Thoracic aorta (tissue), 2 donors: ENCODE data around the gene CLEC10A. TPM values are rescaled to one million over a fixed set of nuclear protein-coding genes. Genes with fewer than 3 reads are reported as not detected.

Experiments used
- ATAC-seq: fragments of 150-250 bp; one replicate; pipeline ENCODE4 v1.8.0; 2017; ENCODE audit warnings: low read depth; ENCODE audit not compliant: insufficient number of reproducible peaks, low FRiP score
- DNase-seq: peaks from one replicate; pipeline ENCODE4 v3.0.0-alpha.2; 2020; ENCODE audit warnings: low spot score
- H3K27ac ChIP-seq, 2 donors: fragments of 200-600 bp; sonication (generic); 1 replicate in 1 of 2; 2 replicates in 1 of 2; pipeline ENCODE4 v1.5.1; 2016; ENCODE audit warnings: mild to moderate bottlenecking in 2 of 2, moderate library complexity in 2 of 2
- H3K27me3 ChIP-seq: fragments of 200-600 bp; sonication (generic); replicated peaks from 2 replicates; pipeline ENCODE4 v1.6.0; 2016; ENCODE audit warnings: mild to moderate bottlenecking; ENCODE audit not compliant: insufficient read depth
- H3K36me3 ChIP-seq: fragments of 200-600 bp; sonication (generic); one replicate; pipeline ENCODE4 v1.5.1; 2016
- H3K4me1 ChIP-seq, 2 donors: fragments of 200-600 bp; sonication (generic); 1 replicate in 1 of 2; 2 replicates in 1 of 2; pipeline versions ENCODE4 v1.5.1 to v1.6.0; 2016; ENCODE audit warnings: low read depth in 2 of 2, mild to moderate bottlenecking in 1 of 2; ENCODE audit not compliant: control insufficient read depth in 1 of 2
- H3K4me3 ChIP-seq: fragments of 200-600 bp; sonication (generic); 2 replicates; pipeline ENCODE4 v1.5.1; 2016; ENCODE audit warnings: mild to moderate bottlenecking
- H3K9me3 ChIP-seq: fragments of 200-600 bp; sonication (generic); 2 replicates; pipeline ENCODE4 v1.5.1; 2016
- total RNA-seq, 2 donors: library from RNA; depleted of rRNA; stranded (reverse); fragments of >200 nt; gene quantifications; one replicate each; pipeline versions ENCODE4 v1.1.0 to v1.2.3, GENCODE V29; 2016
- TF ChIP-seq, protein P1 (sequence below): fragments of 200-600 bp; sonication (generic); IDR thresholded peaks from one replicate; pipeline ENCODE4 v1.5.1; 2019; ENCODE audit warnings: antibody characterized with exemption

Gene CLEC10A
- total RNA-seq, 2 donors from 2014 or later: 3.2 to 5.8 TPM

GRCh38 chr17:7043497-7044198 lies 36.4 kb downstream of the CLEC10A start, which contains the start of gene SLC16A11:
SLC16A11 (minus strand) TSS chr17:7044092; CDS start chr17:7043513, 579 bp downstream.
- Histone ChIP-seq H3K27ac (peak within 1 kb of the TSS in 1 of 2 donors; percentile 23), H3K36me3 (no peaks in the 10 kb centered on the region), H3K4me1 (peaks cover 15 to 38% of the 10 kb centered on the region in 2 donors), H3K4me3 (peak within 1 kb of the TSS; percentile 64), H3K27me3 (peaks cover 15% of the 10 kb centered on the region), H3K9me3 (no peaks in the 10 kb centered on the region)
- TF ChIP-seq, protein P1, sequence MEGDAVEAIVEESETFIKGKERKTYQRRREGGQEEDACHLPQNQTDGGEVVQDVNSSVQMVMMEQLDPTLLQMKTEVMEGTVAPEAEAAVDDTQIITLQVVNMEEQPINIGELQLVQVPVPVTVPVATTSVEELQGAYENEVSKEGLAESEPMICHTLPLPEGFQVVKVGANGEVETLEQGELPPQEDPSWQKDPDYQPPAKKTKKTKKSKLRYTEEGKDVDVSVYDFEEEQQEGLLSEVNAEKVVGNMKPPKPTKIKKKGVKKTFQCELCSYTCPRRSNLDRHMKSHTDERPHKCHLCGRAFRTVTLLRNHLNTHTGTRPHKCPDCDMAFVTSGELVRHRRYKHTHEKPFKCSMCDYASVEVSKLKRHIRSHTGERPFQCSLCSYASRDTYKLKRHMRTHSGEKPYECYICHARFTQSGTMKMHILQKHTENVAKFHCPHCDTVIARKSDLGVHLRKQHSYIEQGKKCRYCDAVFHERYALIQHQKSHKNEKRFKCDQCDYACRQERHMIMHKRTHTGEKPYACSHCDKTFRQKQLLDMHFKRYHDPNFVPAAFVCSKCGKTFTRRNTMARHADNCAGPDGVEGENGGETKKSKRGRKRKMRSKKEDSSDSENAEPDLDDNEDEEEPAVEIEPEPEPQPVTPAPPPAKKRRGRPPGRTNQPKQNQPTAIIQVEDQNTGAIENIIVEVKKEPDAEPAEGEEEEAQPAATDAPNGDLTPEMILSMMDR: no peak
- DNase-seq (no peak), ATAC-seq (no peak)

GRCh38 chr17:7043182-7043496 lies 36.9 kb downstream of the CLEC10A start:
- Histone ChIP-seq H3K4me3 (peak overlapping the region; percentile 64), H3K27ac (peak overlapping the region in 1 of 2 donors; percentile 23), H3K36me3 (no peaks in the 10 kb centered on the region), H3K9me3 (no peaks in the 10 kb centered on the region), H3K27me3 (peaks cover 15% of the 10 kb centered on the region), H3K4me1 (peaks cover 15 to 38% of the 10 kb centered on the region in 2 donors)
- TF ChIP-seq, protein P1: no peak
- ATAC-seq (no peak), DNase-seq (no peak)

- peak overlapping the region in 1 of 2 donors; percentile 23 for H3K27ac ChIP-seq
- TF ChIP-seq, protein P1: no peak
- H3K4me1 ChIP-seq: peaks cover 15 to 38% of the 10 kb centered on the region in 2 donors
- H3K36me3 ChIP-seq: no peaks in the 10 kb centered on the region
- H3K27me3 ChIP-seq: peaks cover 15% of the 10 kb centered on the region
- H3K9me3 ChIP-seq: no peaks in the 10 kb centered on the region
- ATAC-seq (no peak), DNase-seq (no peak)
- H3K4me3 ChIP-seq: peak overlapping the region; percentile 64
Observed at GRCh38 chr17:7042501-7043181, 37.4 kb downstream of the CLEC10A start.

GRCh38 chr17:7041607-7042500 lies 38.2 kb downstream of the CLEC10A start:
- H3K4me3 ChIP-seq: peak overlapping the region; percentile 64
- ATAC-seq: no peak
- no peaks in the 10 kb centered on the region for H3K9me3 ChIP-seq
- H3K4me1 ChIP-seq: peaks cover 15 to 35% of the 10 kb centered on the region in 2 donors
- no peaks in the 10 kb centered on the region for H3K36me3 ChIP-seq
- H3K27me3 ChIP-seq: peaks cover 15% of the 10 kb centered on the region
- no peak overlapping the region for H3K27ac ChIP-seq
- TF ChIP-seq, protein P1: no peak
- no peak for DNase-seq

DNA sequence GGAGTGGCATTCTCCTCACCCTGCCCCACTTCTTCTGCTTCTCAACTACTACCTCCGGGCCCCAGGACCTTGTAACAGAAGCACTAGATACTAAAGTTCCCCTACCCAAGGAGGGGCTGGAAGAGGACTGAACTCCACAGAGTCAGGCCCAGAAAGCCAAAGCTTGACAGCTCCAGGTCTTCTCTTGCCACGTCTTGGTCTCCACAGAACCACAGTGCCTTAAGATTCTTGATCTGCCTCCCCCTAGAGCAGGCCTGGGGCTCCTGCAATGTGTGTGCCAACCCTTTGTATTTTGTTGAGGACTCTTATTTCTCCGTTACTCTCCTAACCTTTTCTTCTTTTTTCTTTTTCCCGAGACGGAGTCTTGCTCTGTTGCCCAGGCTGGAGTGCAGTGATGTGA lies 40.2 kb downstream of the CLEC10A start:
- Histone ChIP-seq H3K4me3 (no peak overlapping the region), H3K36me3 (no peaks in the 10 kb centered on the region), H3K4me1 (peaks cover 16 to 39% of the 10 kb centered on the region in 2 donors), H3K27ac (no peak overlapping the region), H3K9me3 (no peaks in the 10 kb centered on the region), H3K27me3 (peaks cover 15% of the 10 kb centered on the region)
- TF ChIP-seq, protein P1: no peak
- ATAC-seq (no peak), DNase-seq (no peak)
